ENCODE data around the gene GOLT1A. TPM values are rescaled to one million over a fixed set of nuclear protein-coding genes. Genes with fewer than 3 reads are reported as not detected.

The GOLT1A gene
- total and polyA plus RNA-seq, 2 experiments from 2014 or later: 0.33 to 2.6 TPM

DNA sequence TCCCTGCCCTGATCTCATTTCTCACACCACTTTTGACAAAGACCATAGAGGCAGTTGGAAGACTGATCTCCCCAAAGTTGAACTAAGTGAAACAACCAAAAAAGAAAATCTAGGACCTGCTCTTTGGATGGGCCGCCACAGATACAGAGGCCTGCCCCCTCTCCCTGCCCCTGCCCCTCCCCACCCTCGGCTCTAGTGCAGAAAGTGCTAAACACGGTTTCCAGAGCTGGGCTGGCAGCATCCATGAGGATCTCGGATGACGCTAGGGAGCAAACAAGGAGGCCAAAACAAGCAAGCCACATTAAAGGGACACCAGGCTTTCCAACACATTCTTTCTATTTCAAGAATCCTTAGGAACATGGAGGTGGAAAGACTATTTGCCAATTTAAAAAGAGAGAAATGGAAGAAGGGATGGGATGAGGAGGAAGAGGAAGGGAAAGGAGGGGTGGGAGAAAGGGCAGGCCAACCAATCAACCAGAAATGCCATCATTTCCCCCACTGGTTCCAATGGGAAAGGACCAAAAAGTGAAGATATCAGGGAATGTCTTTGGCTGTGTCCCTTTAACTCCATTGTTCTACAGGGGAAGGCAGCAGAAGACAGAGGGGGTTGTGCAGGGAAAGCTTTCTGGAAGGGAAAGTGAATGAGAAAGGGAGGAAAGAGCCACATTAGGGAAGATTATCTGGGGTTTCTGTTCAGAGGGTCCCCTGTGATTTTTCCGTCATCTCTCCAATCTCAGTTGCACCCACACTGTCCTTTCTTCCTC is 38.3 kb upstream of the GOLT1A start:
- DNase-seq (ENCODE audit: low read depth in 1 of 2, low spot score in 1 of 2): no peak
- Histone ChIP-seq H3K27me3 (no peaks in the 10 kb centered on the region), H3K4me1 (ENCODE audit: low read depth) (no peaks in the 10 kb centered on the region), H3K9me3 (ENCODE audit: low read depth) (no peaks in the 10 kb centered on the region), H3K4me3 (no peak overlapping the region), H3K27ac (no peak overlapping the region), H3K36me3 (peaks cover 28% of the 10 kb centered on the region)
- TF ChIP-seq CTCF (IDR thresholded peaks at IDR 0.05; ENCODE audit: low read depth, low read length): no peak

- H3K36me3 ChIP-seq: peaks cover 31% of the 10 kb centered on the region
- H3K4me1 ChIP-seq (ENCODE audit: low read depth): no peaks in the 10 kb centered on the region
- no peak overlapping the region for H3K27ac ChIP-seq
- H3K27me3 ChIP-seq: no peaks in the 10 kb centered on the region
- DNase-seq (ENCODE audit: low read depth in 1 of 2, low spot score in 1 of 2): no peak
- no peak for TF ChIP-seq CTCF (IDR thresholded peaks at IDR 0.05; ENCODE audit: low read depth, low read length)
- H3K9me3 ChIP-seq (ENCODE audit: low read depth): no peaks in the 10 kb centered on the region
- no peak overlapping the region for H3K4me3 ChIP-seq
Measured at GRCh38 chr1:204251286-204251685, 37.5 kb upstream of the GOLT1A start.

GRCh38 chr1:204250428-204251030 is 36.7 kb upstream of the GOLT1A start:
- peaks cover 37% of the 10 kb centered on the region for H3K36me3 ChIP-seq
- no peaks in the 10 kb centered on the region for H3K27me3 ChIP-seq
- H3K4me1 ChIP-seq (ENCODE audit: low read depth): no peaks in the 10 kb centered on the region
- H3K27ac ChIP-seq: no peak overlapping the region
- no peak for TF ChIP-seq CTCF (IDR thresholded peaks at IDR 0.05; ENCODE audit: low read depth, low read length)
- H3K4me3 ChIP-seq: no peak overlapping the region
- no peak for DNase-seq (ENCODE audit: low read depth in 1 of 2, low spot score in 1 of 2)
- H3K9me3 ChIP-seq (ENCODE audit: low read depth): no peaks in the 10 kb centered on the region

GRCh38 chr1:204249736-204250427 is 36.1 kb upstream of the GOLT1A start:
- DNase-seq (ENCODE audit: low read depth in 1 of 2, low spot score in 1 of 2): no peak
- no peaks in the 10 kb centered on the region for H3K27me3 ChIP-seq
- no peak for TF ChIP-seq CTCF (IDR thresholded peaks at IDR 0.05; ENCODE audit: low read depth, low read length)

GRCh38 chr1:204248954-204249353 is 35.2 kb upstream of the GOLT1A start:
- Histone ChIP-seq H3K27ac (no peak overlapping the region), H3K27me3 (no peaks in the 10 kb centered on the region), H3K4me3 (no peak overlapping the region), H3K4me1 (ENCODE audit: low read depth) (no peaks in the 10 kb centered on the region), H3K36me3 (peaks cover 42% of the 10 kb centered on the region), H3K9me3 (ENCODE audit: low read depth) (no peaks in the 10 kb centered on the region)
- TF ChIP-seq CTCF (IDR thresholded peaks at IDR 0.05; ENCODE audit: low read depth, low read length): no peak
- DNase-seq (ENCODE audit: low read depth in 1 of 2, low spot score in 1 of 2): no peak

More at GRCh38 chr1:204249736-204250427, 36.1 kb upstream of the GOLT1A start:
- Histone ChIP-seq H3K9me3 (ENCODE audit: low read depth) (no peaks in the 10 kb centered on the region), H3K36me3 (peaks cover 41% of the 10 kb centered on the region), H3K4me3 (no peak overlapping the region), H3K4me1 (ENCODE audit: low read depth) (no peaks in the 10 kb centered on the region), H3K27ac (no peak overlapping the region)
